GM21529 (cell line): ENCODE results near the gene EPS8L2.

Source experiments
- ATAC-seq: cut with Tn5 transposase; IDR thresholded peaks from one replicate; pipeline ENCODE4 v1.9.1; 2021; ENCODE audit not compliant: unreplicated experiment

Gene EPS8L2

GRCh38 chr11:773425-773824, 67.4 kb downstream of the EPS8L2 start:
- ATAC-seq: no peak

DNA sequence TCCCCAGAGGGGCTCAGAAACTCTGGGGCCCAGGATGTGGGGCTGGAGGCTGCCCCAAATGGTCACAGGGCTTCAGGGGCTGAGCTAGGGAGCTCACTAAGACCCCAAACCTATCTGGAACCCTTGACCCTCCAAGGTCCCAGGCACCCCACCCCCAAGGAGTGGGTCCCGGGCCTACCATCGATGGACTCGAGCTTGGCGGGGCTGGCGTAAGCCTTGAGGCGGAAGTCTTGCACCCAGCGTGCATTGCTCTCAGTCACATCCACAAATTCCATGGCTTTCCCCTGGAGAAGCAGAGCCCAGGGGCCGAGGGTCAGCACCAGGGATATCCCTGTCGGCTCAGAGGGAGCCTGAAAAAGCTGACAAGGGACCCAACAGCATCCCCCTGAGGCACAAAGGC, 67.8 kb downstream of the EPS8L2 start:
- no peak for ATAC-seq

- ATAC-seq: no peak
Observed at GRCh38 chr11:774873-775592, 69.0 kb downstream of the EPS8L2 start.

- ATAC-seq: no peak
Observed at GRCh38 chr11:776263-776560, 70.2 kb downstream of the EPS8L2 start.

DNA sequence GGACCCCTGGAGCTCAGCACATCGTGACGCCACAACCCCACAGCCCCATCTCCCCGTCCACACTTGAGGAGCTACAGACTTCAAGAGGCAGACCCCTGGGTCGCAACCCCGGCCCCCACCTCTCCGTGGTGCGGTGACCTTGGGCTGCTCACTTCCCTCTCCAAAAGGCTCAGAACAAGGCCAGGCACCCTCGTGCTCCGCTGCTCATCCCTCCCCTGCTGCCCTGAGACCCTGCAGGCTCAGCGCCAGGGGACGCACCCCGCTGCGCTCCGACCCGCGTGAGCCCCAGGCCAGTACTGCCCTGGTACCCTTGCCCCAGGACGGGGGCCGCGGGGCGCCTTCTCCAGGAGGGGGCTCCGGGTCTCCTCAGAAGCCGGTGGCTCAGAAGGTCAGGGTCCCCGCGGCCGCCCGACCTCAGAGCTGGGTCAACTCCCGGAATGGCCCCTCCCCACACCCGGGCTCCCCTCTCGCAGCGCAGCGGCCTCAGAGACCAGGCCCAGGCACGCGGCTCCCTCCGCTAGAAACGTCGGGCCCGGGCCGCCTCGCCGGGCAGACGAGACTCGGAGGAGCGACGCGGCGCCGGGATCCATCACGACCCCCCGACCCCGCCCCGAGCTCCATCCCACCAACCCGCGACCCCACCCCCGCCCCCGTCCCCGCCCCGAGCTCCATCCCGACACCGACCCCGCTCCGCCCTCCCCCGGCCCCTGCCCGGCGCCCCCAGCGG, 70.7 kb downstream of the EPS8L2 start:
- peak; percentile 24 for ATAC-seq
